ENCODE results near the gene TMEM184A. TPM values are rescaled to one million over a fixed set of nuclear protein-coding genes. Genes with fewer than 3 reads are reported as not detected.
A peak's percentile ranks its signal among the peaks of the same experiment; 100 is the strongest.

The TMEM184A gene
- total RNA-seq, 1 experiment from 2014 or later: 21.4 TPM

DNA sequence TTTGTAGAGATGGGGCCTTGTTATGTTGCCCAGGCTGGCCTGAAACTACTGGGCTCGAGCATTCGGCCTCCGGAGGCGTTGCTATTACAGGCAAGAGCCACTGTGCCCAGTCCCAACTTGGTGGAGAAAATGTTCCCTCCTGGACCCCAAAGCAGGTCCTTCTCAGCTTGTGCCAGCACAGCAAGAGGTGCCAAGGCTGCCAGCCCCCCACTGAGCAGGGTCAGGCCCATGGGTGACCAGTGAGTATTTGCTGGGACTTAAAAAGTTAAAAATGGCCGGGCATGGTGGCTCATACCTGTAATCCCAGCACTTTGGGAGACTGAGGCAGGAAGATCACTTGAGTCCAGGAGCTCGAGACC, 20.9 kb downstream of the TMEM184A start:
- TF ChIP-seq EZH2 (IDR thresholded peaks at IDR 0.05; ENCODE audit: low read depth): no peak
- TF ChIP-seq, protein P1, sequence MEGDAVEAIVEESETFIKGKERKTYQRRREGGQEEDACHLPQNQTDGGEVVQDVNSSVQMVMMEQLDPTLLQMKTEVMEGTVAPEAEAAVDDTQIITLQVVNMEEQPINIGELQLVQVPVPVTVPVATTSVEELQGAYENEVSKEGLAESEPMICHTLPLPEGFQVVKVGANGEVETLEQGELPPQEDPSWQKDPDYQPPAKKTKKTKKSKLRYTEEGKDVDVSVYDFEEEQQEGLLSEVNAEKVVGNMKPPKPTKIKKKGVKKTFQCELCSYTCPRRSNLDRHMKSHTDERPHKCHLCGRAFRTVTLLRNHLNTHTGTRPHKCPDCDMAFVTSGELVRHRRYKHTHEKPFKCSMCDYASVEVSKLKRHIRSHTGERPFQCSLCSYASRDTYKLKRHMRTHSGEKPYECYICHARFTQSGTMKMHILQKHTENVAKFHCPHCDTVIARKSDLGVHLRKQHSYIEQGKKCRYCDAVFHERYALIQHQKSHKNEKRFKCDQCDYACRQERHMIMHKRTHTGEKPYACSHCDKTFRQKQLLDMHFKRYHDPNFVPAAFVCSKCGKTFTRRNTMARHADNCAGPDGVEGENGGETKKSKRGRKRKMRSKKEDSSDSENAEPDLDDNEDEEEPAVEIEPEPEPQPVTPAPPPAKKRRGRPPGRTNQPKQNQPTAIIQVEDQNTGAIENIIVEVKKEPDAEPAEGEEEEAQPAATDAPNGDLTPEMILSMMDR (conservative IDR thresholded peaks at IDR 0.05): no peak
- Histone ChIP-seq H3K27me3 (ENCODE audit: insufficient read depth, low read depth) (no peaks in the 10 kb centered on the region), H3F3A (ENCODE audit: insufficient read depth, low read depth) (peaks cover 35% of the 10 kb centered on the region), H4K20me1 (ENCODE audit: insufficient read depth) (peaks cover 72% of the 10 kb centered on the region), H3K9me3 (ENCODE audit: insufficient read depth, low read depth) (no peaks in the 10 kb centered on the region), H3K4me3 (no peak overlapping the region), H3K79me2 (ENCODE audit: low read depth) (peaks cover 83% of the 10 kb centered on the region), H3K36me3 (ENCODE audit: low read depth) (peaks cover 10% of the 10 kb centered on the region), H2AFZ (no peak overlapping the region), H3K27ac (no peak overlapping the region), H3K4me1 (replicated peaks; ENCODE audit: insufficient read depth) (peaks cover 56% of the 10 kb centered on the region), H3K9me2 (ENCODE audit: insufficient read depth) (no peaks in the 10 kb centered on the region), H3K4me2 (no peak overlapping the region)
- CTCF ChIA-PET: interaction anchor here (0.9 kb wide), 1 partner anchor 20 kb away, joined by 3 read pairs; no protein-coding TSS in a partner anchor
- BruUV-seq (replicated peaks): no TSS peak
- intact Hi-C loops (cut with micrococcal nuclease; ENCODE audit: unreplicated experiment): loop anchor here (10.0 kb wide), 1 partner anchor 990 kb away; no protein-coding TSS in a partner anchor
- POLR2A ChIA-PET (ENCODE audit: unreplicated experiment): interaction anchor here (0.5 kb wide), 1 partner anchor 15 kb away, joined by 4 read pairs; no protein-coding TSS in a partner anchor
- DNase-seq: no peak

DNA sequence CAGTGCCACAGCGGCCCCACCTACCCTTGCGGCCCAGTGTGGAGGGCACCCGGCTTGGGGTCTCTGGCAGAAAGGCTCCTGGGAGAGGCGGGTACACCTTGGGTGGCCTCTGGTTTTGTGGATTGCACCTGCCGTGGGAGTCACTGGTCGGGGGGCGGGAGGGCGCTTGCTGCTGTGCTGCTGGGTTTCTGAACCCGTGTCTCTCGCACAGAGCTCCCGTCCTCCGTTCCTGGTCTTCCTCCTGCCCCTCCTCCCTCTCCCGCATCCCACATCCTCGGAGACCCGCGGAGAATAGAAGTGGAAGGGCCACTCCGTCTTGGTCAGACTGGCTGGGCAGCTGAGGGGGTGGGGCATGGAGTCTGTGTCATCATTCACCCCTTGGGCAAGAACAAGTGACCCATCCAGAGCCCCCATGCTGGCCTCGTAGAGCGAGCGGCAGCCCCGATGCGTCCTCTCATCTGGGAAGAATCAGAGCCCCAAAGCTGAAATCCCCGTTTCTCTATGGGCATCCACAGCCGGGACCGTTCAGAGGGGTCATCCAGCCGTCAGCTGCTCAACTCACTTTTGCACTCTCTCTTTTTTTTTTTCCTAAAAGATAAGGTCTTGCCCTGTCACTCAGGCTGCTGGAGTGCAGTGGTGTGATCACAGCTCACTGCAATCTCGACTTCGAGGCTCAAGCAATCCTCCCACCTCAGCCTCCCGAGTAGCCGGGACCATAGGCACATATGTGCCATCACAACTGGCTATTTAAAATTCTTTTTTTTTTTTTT, 21.5 kb downstream of the TMEM184A start:
- peak overlapping the region; percentile 98 for H3K4me2 ChIP-seq
- peak overlapping the region; percentile 34; the same call in 1 of the 2 replicates for H3K4me3 ChIP-seq
- no peaks in the 10 kb centered on the region for H3K9me2 ChIP-seq (ENCODE audit: insufficient read depth)
- peaks cover 81% of the 10 kb centered on the region for H3K79me2 ChIP-seq (ENCODE audit: low read depth)
- POLR2A ChIA-PET (ENCODE audit: unreplicated experiment): interaction anchor here (0.5 to 1.0 kb wide), 3 partner anchors 16 to 989 kb away, joined by 3 to 6 read pairs (median 4); partner anchors contain the start of gene TMEM184A
- H4K20me1 ChIP-seq (ENCODE audit: insufficient read depth): peaks cover 67% of the 10 kb centered on the region
- peaks cover 56% of the 10 kb centered on the region for H3K4me1 ChIP-seq (replicated peaks; ENCODE audit: insufficient read depth)
- peaks cover 10% of the 10 kb centered on the region for H3K36me3 ChIP-seq (ENCODE audit: low read depth)
- no peak overlapping the region for H2AFZ ChIP-seq
- TF ChIP-seq EZH2 (IDR thresholded peaks at IDR 0.05; ENCODE audit: low read depth): no peak
- TF ChIP-seq, protein P1 (conservative IDR thresholded peaks at IDR 0.05): no peak
- CTCF ChIA-PET: interaction anchor here (0.6 to 0.9 kb wide), 3 partner anchors 12 to 22 kb away, joined by 3 to 4 read pairs (median 4); partner anchors contain the start of gene TMEM184A
- H3K9me3 ChIP-seq (ENCODE audit: insufficient read depth, low read depth): no peaks in the 10 kb centered on the region
- H3F3A ChIP-seq (ENCODE audit: insufficient read depth, low read depth): peaks cover 35% of the 10 kb centered on the region
- intact Hi-C loops (cut with micrococcal nuclease; ENCODE audit: unreplicated experiment): loop anchor here (10.0 kb wide), 1 partner anchor 990 kb away; no protein-coding TSS in a partner anchor
- H3K27me3 ChIP-seq (ENCODE audit: insufficient read depth, low read depth): no peaks in the 10 kb centered on the region
- H3K27ac ChIP-seq: peak overlapping the region; percentile 89
- BruUV-seq (replicated peaks): TSS peak; percentile 0
- DNase-seq: peak in 1 of 2 experiments; percentile 46

DNA sequence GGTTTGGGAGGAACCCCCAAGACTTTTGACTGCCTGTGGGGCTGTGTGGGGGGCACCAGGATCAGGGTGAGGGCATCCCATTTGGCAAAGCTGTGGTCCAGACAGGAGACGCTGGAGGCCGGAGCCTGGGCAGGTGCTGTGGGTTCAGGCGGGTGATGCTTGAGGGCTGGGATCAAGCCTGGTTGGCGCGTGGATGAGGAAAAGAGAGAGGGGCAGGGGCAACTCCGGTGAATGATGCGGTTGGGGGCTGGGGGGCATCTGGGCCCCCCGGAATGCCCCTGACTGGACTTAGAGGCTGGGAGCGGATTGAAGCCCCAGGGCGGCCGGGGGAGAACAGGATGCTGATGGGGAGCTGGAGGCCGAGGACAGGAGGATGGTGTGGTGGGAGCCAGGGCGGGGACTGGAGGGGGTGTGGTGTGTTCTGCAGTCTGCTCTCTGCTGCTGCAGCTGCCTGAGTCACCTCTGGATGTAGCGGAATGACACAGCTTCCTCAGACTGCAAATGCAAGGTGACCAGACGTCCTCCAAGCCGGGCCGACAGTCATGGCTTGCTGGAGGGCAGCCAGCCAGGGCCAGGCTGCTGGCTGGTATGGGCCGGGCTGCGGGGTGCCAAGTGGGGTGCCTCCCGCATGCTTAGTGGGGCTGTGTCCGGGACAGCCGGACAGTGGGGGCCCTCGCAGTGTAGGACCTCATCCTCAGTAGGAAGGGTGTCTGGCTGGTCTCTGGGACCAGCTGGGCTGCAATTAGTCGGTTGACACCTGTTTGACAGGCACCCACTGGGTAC, 22.3 kb downstream of the TMEM184A start:
- intact Hi-C loops (cut with micrococcal nuclease; ENCODE audit: unreplicated experiment): loop anchor here (1.0 to 10.0 kb wide), 4 partner anchors 21 to 991 kb away; partner anchors contain the start of genes INTS1 and TMEM184A
- peak; percentile 83 to 89 for DNase-seq
- TF ChIP-seq, protein P1 (conservative IDR thresholded peaks at IDR 0.05): no peak
- no peak for TF ChIP-seq EZH2 (IDR thresholded peaks at IDR 0.05; ENCODE audit: low read depth)
- H4K20me1 ChIP-seq (ENCODE audit: insufficient read depth): peaks cover 60% of the 10 kb centered on the region
- peaks cover 35% of the 10 kb centered on the region for H3F3A ChIP-seq (ENCODE audit: insufficient read depth, low read depth)
- H3K4me1 ChIP-seq (replicated peaks; ENCODE audit: insufficient read depth): peaks cover 56% of the 10 kb centered on the region
- H3K4me3 ChIP-seq: peak overlapping the region; percentile 64
- H3K79me2 ChIP-seq (ENCODE audit: low read depth): peaks cover 74% of the 10 kb centered on the region
- H2AFZ ChIP-seq: no peak overlapping the region
- no peaks in the 10 kb centered on the region for H3K9me2 ChIP-seq (ENCODE audit: insufficient read depth)
- no TSS peak for BruUV-seq (replicated peaks)
- ChIA-PET POLR2A (ENCODE audit: unreplicated experiment) (interaction anchor here (0.5 to 1.0 kb wide), 3 partner anchors 22 to 990 kb away, joined by 3 to 16 read pairs (median 6); partner anchors contain the start of gene TMEM184A), CTCF (interaction anchor here (0.6 to 0.9 kb wide), 2 partner anchors 17 to 23 kb away, joined by 3 to 4 read pairs; partner anchors contain the start of gene TMEM184A)
- no peaks in the 10 kb centered on the region for H3K9me3 ChIP-seq (ENCODE audit: insufficient read depth, low read depth)
- no peaks in the 10 kb centered on the region for H3K27me3 ChIP-seq (ENCODE audit: insufficient read depth, low read depth)
- H3K27ac ChIP-seq: peak overlapping the region; percentile 89
- H3K4me2 ChIP-seq: peak overlapping the region; percentile 98
- peaks cover 10% of the 10 kb centered on the region for H3K36me3 ChIP-seq (ENCODE audit: low read depth)

All from PC-9 (cell line).